HepG2 (cell line): ENCODE results near the gene ZBTB45. TPM values are rescaled to one million over a fixed set of nuclear protein-coding genes. Genes with fewer than 3 reads are reported as not detected.

ENCODE experiments used
- AFF4 ChIP-seq: sonication (generic); formaldehyde crosslinking; IDR thresholded peaks from 2 replicates; pipeline ENCODE4 v1.4.0; 2020; ENCODE audit warnings: missing genetic modification reagents
- ATF1 ChIP-seq: IDR thresholded peaks from 2 replicates; pipeline ENCODE4 v1.6.1; 2016; ENCODE audit warnings: mild to moderate bottlenecking, control low read depth
- FOXO1 ChIP-seq: sonication (generic); formaldehyde crosslinking; IDR thresholded peaks from 2 replicates; pipeline ENCODE4 v1.4.0; 2020; ENCODE audit warnings: missing genetic modification reagents
- GMEB2 ChIP-seq: IDR thresholded peaks from 2 replicates; pipeline ENCODE4 v1.6.1; 2016; ENCODE audit warnings: missing biosample characterization, missing genetic modification reagents, low read depth
- HOXD1 ChIP-seq: sonication (generic); formaldehyde crosslinking; IDR thresholded peaks from 2 replicates; pipeline ENCODE4 v1.5.0; 2020; ENCODE audit warnings: missing genetic modification reagents
- MED8 ChIP-seq: sonication (generic); formaldehyde crosslinking; IDR thresholded peaks from 2 replicates; pipeline ENCODE4 v1.8.1; 2023; ENCODE audit warnings: mild to moderate bottlenecking, missing genetic modification reagents; ENCODE audit not compliant: insufficient replicate concordance
- MTERF4 ChIP-seq: sonication (generic); formaldehyde crosslinking; IDR thresholded peaks from 2 replicates; pipeline ENCODE4 v1.8.0; 2023; ENCODE audit warnings: mild to moderate bottlenecking, missing genetic modification reagents
- NCOR1 ChIP-seq: fragments of 200-600 bp; sonication (generic); IDR thresholded peaks from 2 replicates; pipeline ENCODE4 v1.7.0; 2017; ENCODE audit warnings: antibody characterized with exemption, low read length, borderline replicate concordance
- TBL1XR1 ChIP-seq: fragments of 150-350 bp; IDR thresholded peaks from 2 replicates; pipeline ENCODE4 v1.6.1; 2014; ENCODE audit warnings: borderline replicate concordance, low read length; ENCODE audit not compliant: partially characterized antibody
- TEAD3 ChIP-seq: optimal IDR thresholded peaks from 2 replicates; pipeline ENCODE3; 2016; ENCODE audit warnings: borderline replicate concordance
- ZFYVE20 ChIP-seq: sonication (generic); formaldehyde crosslinking; IDR thresholded peaks from 2 replicates; pipeline ENCODE4 v1.8.0; 2023; ENCODE audit warnings: low read depth, mild to moderate bottlenecking, moderate library complexity, missing genetic modification reagents, borderline replicate concordance
- ZNF451 ChIP-seq: sonication (generic); formaldehyde crosslinking; IDR thresholded peaks from 2 replicates; pipeline ENCODE4 v1.5.0; 2020; ENCODE audit warnings: mild to moderate bottlenecking, missing genetic modification reagents
- ZNF674 ChIP-seq: sonication (generic); formaldehyde crosslinking; IDR thresholded peaks from 2 replicates; pipeline ENCODE4 v1.5.0; 2020; ENCODE audit warnings: low read depth, mild to moderate bottlenecking, missing genetic modification reagents
- polyA plus RNA-seq, 8 experiments: library from polyadenylated mRNA; depleted of rRNA in 3 of 8; stranded (reverse) in 7 of 8; unstranded in 1 of 8; fragments of >200 nt; fragmentation: Illumina TruSeq in 4 of 8; extraction: Trizol in 4 of 8; gene quantifications; 2 replicates each; pipeline versions ENCODE4 v1.2.1 to v1.2.3, GENCODE V29; 2011 to 2016; ENCODE audit warnings: low read depth in 4 of 8, missing spikeins in 1 of 8, mixed read lengths in 1 of 8; ENCODE audit not compliant: insufficient read depth in 1 of 8
- total RNA-seq, 5 experiments: library from RNA; depleted of rRNA; stranded (reverse); fragments of >200 nt; fragmentation: Illumina TruSeq; extraction: Trizol; gene quantifications; 2 replicates each; pipeline ENCODE4 v1.2.3, GENCODE V29; 2016; ENCODE audit warnings: low read depth in 1 of 5
- TF ChIP-seq, protein P1 (sequence below): sonication (generic); formaldehyde crosslinking; IDR thresholded peaks from 2 replicates; pipeline ENCODE4 v1.5.0; 2020; ENCODE audit warnings: mild to moderate bottlenecking, missing genetic modification reagents, borderline replicate concordance
- TF ChIP-seq, protein P2 (sequence below): sonication (generic); formaldehyde crosslinking; IDR thresholded peaks from 2 replicates; pipeline ENCODE4 v1.8.1; 2023; ENCODE audit warnings: missing genetic modification reagents, inconsistent platforms, borderline replicate concordance
- TF ChIP-seq, protein P3 (sequence below): sonication (generic); formaldehyde crosslinking; IDR thresholded peaks from 2 replicates; pipeline ENCODE4 v1.8.0; 2022; ENCODE audit warnings: low read depth, missing genetic modification reagents
- TF ChIP-seq, protein P4 (sequence below): sonication (generic); formaldehyde crosslinking; IDR thresholded peaks from 2 replicates; pipeline ENCODE4 v1.4.0; 2020; ENCODE audit warnings: missing genetic modification reagents

ZBTB45 gene
- total and polyA plus RNA-seq, 2 of the 13 experiments (the other 11 are each of a cell fraction or from before 2014, with no cell fraction given) = 3.0 to 3.7 TPM

GRCh38 chr19:58558623-58559274 lies 39.1 kb upstream of the ZBTB45 start (continued):
- TF ChIP-seq AFF4 (CRISPR knock-in tag) = no peak
- TF ChIP-seq FOXO1 (CRISPR knock-in tag) = no peak
- TF ChIP-seq, protein P1, sequence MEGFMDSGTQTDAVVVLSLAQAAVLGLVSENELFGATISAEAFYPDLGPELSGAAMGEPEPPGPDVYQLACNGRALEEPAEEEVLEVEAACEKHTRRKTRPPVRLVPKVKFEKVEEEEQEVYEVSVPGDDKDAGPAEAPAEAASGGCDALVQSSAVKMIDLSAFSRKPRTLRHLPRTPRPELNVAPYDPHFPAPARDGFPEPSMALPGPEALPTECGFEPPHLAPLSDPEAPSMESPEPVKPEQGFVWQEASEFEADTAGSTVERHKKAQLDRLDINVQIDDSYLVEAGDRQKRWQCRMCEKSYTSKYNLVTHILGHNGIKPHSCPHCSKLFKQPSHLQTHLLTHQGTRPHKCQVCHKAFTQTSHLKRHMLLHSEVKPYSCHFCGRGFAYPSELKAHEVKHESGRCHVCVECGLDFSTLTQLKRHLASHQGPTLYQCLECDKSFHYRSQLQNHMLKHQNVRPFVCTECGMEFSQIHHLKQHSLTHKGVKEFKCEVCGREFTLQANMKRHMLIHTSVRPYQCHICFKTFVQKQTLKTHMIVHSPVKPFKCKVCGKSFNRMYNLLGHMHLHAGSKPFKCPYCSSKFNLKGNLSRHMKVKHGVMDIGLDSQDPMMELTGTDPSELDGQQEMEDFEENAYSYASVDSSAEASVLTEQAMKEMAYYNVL (CRISPR knock-in tag) = no peak
- no peak for TF ChIP-seq ATF1 (CRISPR knock-in tag)
- TF ChIP-seq MTERF4 (CRISPR knock-in tag) = no peak
- TF ChIP-seq TEAD3 (CRISPR knock-in tag) = no peak
- no peak; the same call in 1 of the 2 replicates for TF ChIP-seq HOXD1 (CRISPR knock-in tag)
- TF ChIP-seq, protein P2, sequence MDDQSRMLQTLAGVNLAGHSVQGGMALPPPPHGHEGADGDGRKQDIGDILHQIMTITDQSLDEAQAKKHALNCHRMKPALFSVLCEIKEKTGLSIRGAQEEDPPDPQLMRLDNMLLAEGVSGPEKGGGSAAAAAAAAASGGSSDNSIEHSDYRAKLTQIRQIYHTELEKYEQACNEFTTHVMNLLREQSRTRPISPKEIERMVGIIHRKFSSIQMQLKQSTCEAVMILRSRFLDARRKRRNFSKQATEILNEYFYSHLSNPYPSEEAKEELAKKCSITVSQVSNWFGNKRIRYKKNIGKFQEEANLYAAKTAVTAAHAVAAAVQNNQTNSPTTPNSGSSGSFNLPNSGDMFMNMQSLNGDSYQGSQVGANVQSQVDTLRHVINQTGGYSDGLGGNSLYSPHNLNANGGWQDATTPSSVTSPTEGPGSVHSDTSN (CRISPR knock-in tag) = no peak
- TF ChIP-seq, protein P3, sequence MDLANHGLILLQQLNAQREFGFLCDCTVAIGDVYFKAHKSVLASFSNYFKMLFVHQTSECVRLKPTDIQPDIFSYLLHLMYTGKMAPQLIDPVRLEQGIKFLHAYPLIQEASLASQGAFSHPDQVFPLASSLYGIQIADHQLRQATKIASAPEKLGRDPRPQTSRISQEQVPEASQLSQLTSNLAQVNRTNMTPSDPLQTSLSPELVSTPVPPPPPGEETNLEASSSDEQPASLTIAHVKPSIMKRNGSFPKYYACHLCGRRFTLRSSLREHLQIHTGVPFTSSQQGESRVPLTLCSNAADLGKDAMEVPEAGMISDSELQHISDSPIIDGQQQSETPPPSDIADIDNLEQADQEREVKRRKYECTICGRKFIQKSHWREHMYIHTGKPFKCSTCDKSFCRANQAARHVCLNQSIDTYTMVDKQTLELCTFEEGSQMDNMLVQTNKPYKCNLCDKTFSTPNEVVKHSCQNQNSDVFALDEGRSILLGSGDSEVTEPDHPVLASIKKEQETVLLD (CRISPR knock-in tag) = peak; percentile 83
- no peak for TF ChIP-seq TBL1XR1
- TF ChIP-seq ZFYVE20 (CRISPR knock-in tag) = no peak
- no peak for TF ChIP-seq NCOR1
- TF ChIP-seq ZNF451 = peak; percentile 82
- TF ChIP-seq, protein P4, sequence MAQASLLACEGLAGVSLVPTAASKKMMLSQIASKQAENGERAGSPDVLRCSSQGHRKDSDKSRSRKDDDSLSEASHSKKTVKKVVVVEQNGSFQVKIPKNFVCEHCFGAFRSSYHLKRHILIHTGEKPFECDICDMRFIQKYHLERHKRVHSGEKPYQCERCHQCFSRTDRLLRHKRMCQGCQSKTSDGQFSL = 0 out of 2 replicates have a peak, but pooled peaks have one; percentile 69
- TF ChIP-seq ZNF674 = no peak
- no peak for TF ChIP-seq GMEB2 (CRISPR knock-in tag)
- no peak for TF ChIP-seq MED8
